ENCODE results near the gene IL18R1. TPM values are rescaled to one million over a fixed set of nuclear protein-coding genes. Genes with fewer than 3 reads are reported as not detected.
"Not testable (repeated sequence)": the region's sequence is repeated elsewhere in the genome, so short reads cannot be mapped to it uniquely, and the experiment has no call there.

IL18R1 gene
- total and polyA plus RNA-seq, 4 experiments from 2014 or later: 9.5 to 18.4 (median 11.7) TPM

- H3K4me1 ChIP-seq (ENCODE audit: insufficient read depth, low read length): no peaks in the 10 kb centered on the region
- no peak overlapping the region for H3K27ac ChIP-seq (ENCODE audit: low read depth, low read length)
- H3K36me3 ChIP-seq (ENCODE audit: insufficient read depth, low read length): no peaks in the 10 kb centered on the region
- DNase-seq: no peak
- intact Hi-C loops (cut with micrococcal nuclease): no loop called here
- Mint-ChIP-seq H3K9me3 (no peaks in the 10 kb centered on the region), H3K27me3 (peaks cover 1 to 2% of the 10 kb centered on the region in 2 donors), H3K4me3 (no peak overlapping the region), H3K27ac (peak overlapping the region in 1 of 7 donors; percentile 25), H3K4me1 (no peaks in the 10 kb centered on the region), H3K36me3 (no peaks in the 10 kb centered on the region)
- H3K27me3 ChIP-seq (ENCODE audit: insufficient read depth, low read length): no peaks in the 10 kb centered on the region
- H3K4me3 ChIP-seq (ENCODE audit: low read length in 2 of 2): no peak overlapping the region
- POLR2A ChIA-PET (ENCODE audit: partially characterized antibody): interaction anchor here (0.5 kb wide), 1 partner anchor 16 kb away, joined by 3 read pairs; no protein-coding TSS in a partner anchor
- CTCF ChIA-PET (ENCODE audit: partially characterized antibody): no interaction called here
- H3K9me3 ChIP-seq (ENCODE audit: control insufficient read depth in 1 of 2, low read length in 2 of 2): no peaks in the 10 kb centered on the region
These were observed 39.7 kb upstream of the IL18R1 start for GRCh38 chr2:102315921-102316320.

- no peaks in the 10 kb centered on the region for H3K4me1 ChIP-seq (ENCODE audit: insufficient read depth, low read length)
- no peak for DNase-seq
- intact Hi-C loops (cut with micrococcal nuclease): no loop called here
- H3K9me3 ChIP-seq (ENCODE audit: control insufficient read depth in 1 of 2, low read length in 2 of 2): no peaks in the 10 kb centered on the region
- Mint-ChIP-seq H3K27me3 (no peaks in the 10 kb centered on the region), H3K9me3 (no peaks in the 10 kb centered on the region), H3K4me3 (no peak overlapping the region), H3K4me1 (no peaks in the 10 kb centered on the region), H3K27ac (no peak overlapping the region), H3K36me3 (no peaks in the 10 kb centered on the region)
- no peak overlapping the region for H3K4me3 ChIP-seq (ENCODE audit: low read length in 2 of 2)
- H3K36me3 ChIP-seq (ENCODE audit: insufficient read depth, low read length): no peaks in the 10 kb centered on the region
- H3K27me3 ChIP-seq (ENCODE audit: insufficient read depth, low read length): no peaks in the 10 kb centered on the region
- ChIA-PET POLR2A (ENCODE audit: partially characterized antibody) (no interaction called here), CTCF (ENCODE audit: partially characterized antibody) (interaction anchor here (1.0 to 1.1 kb wide), 2 partner anchors 16 to 78 kb away, joined by 3 read pairs; no protein-coding TSS in a partner anchor)
- no peak overlapping the region for H3K27ac ChIP-seq (ENCODE audit: low read depth, low read length)
These were observed 37.9 kb upstream of the IL18R1 start for GRCh38 chr2:102317715-102318114.

- Mint-ChIP-seq H3K36me3 (no peaks in the 10 kb centered on the region), H3K27ac (no peak overlapping the region), H3K9me3 (peaks cover 0 to 2% (median 0%) of the 10 kb centered on the region in 8 donors), H3K4me3 (no peak overlapping the region), H3K4me1 (no peaks in the 10 kb centered on the region), H3K27me3 (no peaks in the 10 kb centered on the region)
- POLR2A ChIA-PET (ENCODE audit: partially characterized antibody): interaction anchor here (0.6 kb wide), 1 partner anchor 18 kb away, joined by 3 read pairs; no protein-coding TSS in a partner anchor
- Histone ChIP-seq H3K9me3 (ENCODE audit: control insufficient read depth in 1 of 2, low read length in 2 of 2) (no peaks in the 10 kb centered on the region), H3K36me3 (ENCODE audit: insufficient read depth, low read length) (no peaks in the 10 kb centered on the region), H3K4me3 (ENCODE audit: low read length in 2 of 2) (no peak overlapping the region), H3K27me3 (ENCODE audit: insufficient read depth, low read length) (no peaks in the 10 kb centered on the region), H3K4me1 (ENCODE audit: insufficient read depth, low read length) (no peaks in the 10 kb centered on the region), H3K27ac (ENCODE audit: low read depth, low read length) (no peak overlapping the region)
- intact Hi-C loops (cut with micrococcal nuclease): no loop called here
- CTCF ChIA-PET (ENCODE audit: partially characterized antibody): interaction anchor here (1.0 kb wide), 1 partner anchor 78 kb away, joined by 3 read pairs; no protein-coding TSS in a partner anchor
- DNase-seq: no peak
These were observed 37.2 kb upstream of the IL18R1 start for GRCh38 chr2:102318437-102318836.

- no peaks in the 10 kb centered on the region for H3K4me1 ChIP-seq (ENCODE audit: insufficient read depth, low read length)
- Mint-ChIP-seq H3K4me3 (no peak overlapping the region), H3K36me3 (no peaks in the 10 kb centered on the region), H3K27me3 (no peaks in the 10 kb centered on the region), H3K4me1 (peaks cover 0 to 5% (median under 1%) of the 10 kb centered on the region in 4 donors), H3K27ac (no peak overlapping the region), H3K9me3 (peaks cover 0 to 6% (median under 1%) of the 10 kb centered on the region in 8 donors)
- H3K27ac ChIP-seq (ENCODE audit: low read depth, low read length): no peak overlapping the region
- H3K27me3 ChIP-seq (ENCODE audit: insufficient read depth, low read length): no peaks in the 10 kb centered on the region
- no peaks in the 10 kb centered on the region for H3K9me3 ChIP-seq (ENCODE audit: control insufficient read depth in 1 of 2, low read length in 2 of 2)
- POLR2A ChIA-PET (ENCODE audit: partially characterized antibody): no interaction called here
- DNase-seq: no peak
- CTCF ChIA-PET (ENCODE audit: partially characterized antibody): no interaction called here
- intact Hi-C loops (cut with micrococcal nuclease): no loop called here
- no peaks in the 10 kb centered on the region for H3K36me3 ChIP-seq (ENCODE audit: insufficient read depth, low read length)
- H3K4me3 ChIP-seq (ENCODE audit: low read length in 2 of 2): no peak overlapping the region
These were observed 33.5 kb upstream of the IL18R1 start for GRCh38 chr2:102321941-102322719.

- DNase-seq: peak in 3 of 5 donors; percentile 7 to 32 (median 7)
- CTCF ChIA-PET (ENCODE audit: partially characterized antibody): interaction anchor here (0.9 to 1.4 kb wide), 3 partner anchors 73 to 120 kb away, joined by 3 read pairs; no protein-coding TSS in a partner anchor
- H3K27ac Mint-ChIP-seq; H3K36me3 Mint-ChIP-seq; H3K4me1 Mint-ChIP-seq; intact Hi-C loops (cut with micrococcal nuclease); H3K4me1 ChIP-seq (ENCODE audit: insufficient read depth, low read length); H3K36me3 ChIP-seq (ENCODE audit: insufficient read depth, low read length); POLR2A ChIA-PET (ENCODE audit: partially characterized antibody); H3K27ac ChIP-seq (ENCODE audit: low read depth, low read length); H3K27me3 ChIP-seq (ENCODE audit: insufficient read depth, low read length); H3K9me3 ChIP-seq (ENCODE audit: control insufficient read depth in 1 of 2, low read length in 2 of 2); H3K27me3 Mint-ChIP-seq; H3K4me3 ChIP-seq (ENCODE audit: low read length in 2 of 2): not testable (repeated sequence)
- peak overlapping the region in 2 of 8 donors; percentile 13 to 23 for H3K4me3 Mint-ChIP-seq
- H3K9me3 Mint-ChIP-seq: peaks cover 0 to 10% (median 2%) of the 10 kb centered on the region in 8 donors
These were observed 30.7 kb upstream of the IL18R1 start for GRCh38 chr2:102324914-102325313.

GRCh38 chr2:102331311-102331980 lies 24.1 kb upstream of the IL18R1 start:
- H3K36me3 Mint-ChIP-seq: no peaks in the 10 kb centered on the region
- intact Hi-C loops (cut with micrococcal nuclease): no loop called here
- CTCF ChIA-PET (ENCODE audit: partially characterized antibody): interaction anchor here (1.0 kb wide), 1 partner anchor 113 kb away, joined by 3 read pairs; no protein-coding TSS in a partner anchor

GRCh38 chr2:102334486-102334885 lies 21.1 kb upstream of the IL18R1 start:
- Mint-ChIP-seq H3K4me1 (peaks cover 0 to 2% (median 0%) of the 10 kb centered on the region in 4 donors), H3K9me3 (peaks cover 0 to 1% (median 0%) of the 10 kb centered on the region in 8 donors), H3K36me3 (no peaks in the 10 kb centered on the region), H3K4me3 (no peak overlapping the region), H3K27me3 (peaks cover 1 to 2% of the 10 kb centered on the region in 2 donors), H3K27ac (no peak overlapping the region)
- ChIA-PET POLR2A (ENCODE audit: partially characterized antibody) (no interaction called here), CTCF (ENCODE audit: partially characterized antibody) (no interaction called here)
- intact Hi-C loops (cut with micrococcal nuclease): no loop called here
- Histone ChIP-seq H3K27me3 (ENCODE audit: insufficient read depth, low read length) (no peaks in the 10 kb centered on the region), H3K27ac (ENCODE audit: low read depth, low read length) (no peak overlapping the region), H3K9me3 (ENCODE audit: control insufficient read depth in 1 of 2, low read length in 2 of 2) (no peaks in the 10 kb centered on the region), H3K4me3 (ENCODE audit: low read length in 2 of 2) (no peak overlapping the region), H3K36me3 (ENCODE audit: insufficient read depth, low read length) (no peaks in the 10 kb centered on the region), H3K4me1 (ENCODE audit: insufficient read depth, low read length) (no peaks in the 10 kb centered on the region)
- DNase-seq: no peak

More at GRCh38 chr2:102331311-102331980, 24.1 kb upstream of the IL18R1 start:
- no peaks in the 10 kb centered on the region for H3K36me3 ChIP-seq (ENCODE audit: insufficient read depth, low read length)
- peaks cover 1 to 2% of the 10 kb centered on the region in 2 donors for H3K27me3 Mint-ChIP-seq
- H3K27ac ChIP-seq (ENCODE audit: low read depth, low read length): no peak overlapping the region
- peaks cover 0 to 6% (median under 1%) of the 10 kb centered on the region in 8 donors for H3K9me3 Mint-ChIP-seq
- no peaks in the 10 kb centered on the region for H3K27me3 ChIP-seq (ENCODE audit: insufficient read depth, low read length)
- H3K4me3 ChIP-seq (ENCODE audit: low read length in 2 of 2): no peak overlapping the region
- no peaks in the 10 kb centered on the region for H3K4me1 ChIP-seq (ENCODE audit: insufficient read depth, low read length)
- H3K9me3 ChIP-seq (ENCODE audit: control insufficient read depth in 1 of 2, low read length in 2 of 2): no peaks in the 10 kb centered on the region
- H3K27ac Mint-ChIP-seq: no peak overlapping the region
- no peak overlapping the region for H3K4me3 Mint-ChIP-seq
- DNase-seq: no peak
- POLR2A ChIA-PET (ENCODE audit: partially characterized antibody): no interaction called here
- no peaks in the 10 kb centered on the region for H3K4me1 Mint-ChIP-seq
